Measurements from ENCODE around the gene RNPEP.
"Not testable (repeated sequence)": the region's sequence is repeated elsewhere in the genome, so short reads cannot be mapped to it uniquely, and the experiment has no call there.

Gene RNPEP

DNA sequence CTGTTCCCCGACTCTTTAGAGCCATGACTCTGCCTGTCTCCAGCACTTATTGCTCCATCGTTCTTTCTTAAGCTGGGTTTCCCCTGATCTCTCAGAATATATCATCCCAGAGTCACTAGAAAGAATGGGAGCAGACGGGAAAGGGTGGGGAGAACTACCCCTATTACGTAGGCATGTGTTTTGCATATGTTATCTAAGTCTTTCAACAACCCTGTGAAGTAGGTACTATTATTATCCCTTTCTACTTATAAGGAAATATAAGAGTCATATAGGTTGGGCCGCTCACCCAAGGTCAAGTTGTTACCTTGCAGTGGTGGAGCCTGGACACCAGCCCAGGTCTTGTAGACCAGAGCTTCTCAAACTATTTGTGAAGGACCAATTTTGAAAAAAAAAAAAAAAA, 66.7 kb downstream of the RNPEP start:
- H3K27ac Mint-ChIP-seq: no peak overlapping the region
- H3K4me3 Mint-ChIP-seq: no peak overlapping the region
- no peaks in the 10 kb centered on the region for H3K4me1 Mint-ChIP-seq (ENCODE audit: low read depth)
- H3K9me3 Mint-ChIP-seq: no peaks in the 10 kb centered on the region
- peaks cover 5% of the 10 kb centered on the region for H3K27me3 Mint-ChIP-seq
- no peak for DNase-seq
- H3K36me3 Mint-ChIP-seq (ENCODE audit: low read depth): no peaks in the 10 kb centered on the region

DNA sequence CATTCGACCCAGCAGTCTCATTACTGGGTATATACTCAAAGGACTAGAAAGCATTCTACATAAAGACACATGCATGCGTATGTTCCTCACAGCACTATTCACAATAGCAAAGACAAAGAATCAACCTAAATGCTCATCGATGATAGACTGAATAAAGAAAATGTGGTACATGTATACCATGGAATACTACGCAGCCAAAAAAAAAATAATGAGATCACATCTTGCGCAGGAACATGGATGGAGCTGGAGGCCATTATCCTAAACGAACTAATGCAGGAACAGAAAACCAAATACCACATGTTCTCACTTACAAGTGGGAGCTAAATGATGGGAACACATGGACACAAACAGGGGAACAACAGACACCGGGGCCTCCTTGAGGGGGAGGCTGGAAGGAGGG, 71.6 kb downstream of the RNPEP start:
- Mint-ChIP-seq H3K9me3 (no peaks in the 10 kb centered on the region), H3K27me3 (no peaks in the 10 kb centered on the region), H3K4me3 (no peak overlapping the region), H3K27ac (no peak overlapping the region), H3K4me1 (ENCODE audit: low read depth) (no peaks in the 10 kb centered on the region), H3K36me3 (ENCODE audit: low read depth) (no peaks in the 10 kb centered on the region)
- no peak for DNase-seq

DNA sequence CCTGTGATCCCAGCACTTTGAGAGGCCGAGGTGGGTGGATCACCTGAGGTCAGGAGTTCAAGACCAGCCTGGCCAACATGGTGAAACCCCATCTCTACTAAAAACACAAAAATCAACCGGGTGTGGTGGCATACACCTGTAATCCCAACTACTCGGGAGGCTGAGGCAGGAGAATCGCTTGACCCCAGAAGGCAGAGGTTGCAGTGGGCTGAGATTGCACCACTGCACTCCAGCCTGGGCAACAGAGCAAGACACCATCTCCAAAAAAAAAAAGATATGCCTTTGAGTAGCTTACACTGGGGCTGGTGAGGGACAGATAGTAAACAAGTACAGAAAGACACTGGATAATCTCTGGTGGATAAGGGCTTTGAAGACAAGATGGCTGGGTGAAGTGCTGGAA, 72.2 kb downstream of the RNPEP start:
- H3K4me3 Mint-ChIP-seq; DNase-seq; H3K27me3 Mint-ChIP-seq; H3K9me3 Mint-ChIP-seq; H3K36me3 Mint-ChIP-seq (ENCODE audit: low read depth); H3K4me1 Mint-ChIP-seq (ENCODE audit: low read depth); H3K27ac Mint-ChIP-seq: not testable (repeated sequence)
